Psoas muscle (tissue), 8 donors: Measurements from ENCODE around the gene SPATA6L. TPM values are rescaled to one million over a fixed set of nuclear protein-coding genes. Genes with fewer than 3 reads are reported as not detected.
A peak's percentile ranks its signal among the peaks of the same experiment; 100 is the strongest.

Source experiments
- ATAC-seq, 4 donors: fragments of 200-7000 bp; cut with Tn5 transposase; one replicate each; pipeline ENCODE4 v1.9.1; 2020; ENCODE audit warnings: moderate library complexity in 3 of 4, mild to moderate bottlenecking in 2 of 4
- DNase-seq, 2 donors: peaks; one replicate each; pipeline ENCODE4 v3.0.0-alpha.2; 2020
- H3K27ac ChIP-seq: fragments of 200-600 bp; one replicate; pipeline ENCODE4 v1.8.0; 2022
- H3K27me3 ChIP-seq, 3 donors: fragments of 200-600 bp in 1 of 3; one replicate each; pipeline versions ENCODE4 v1.6.1 to v1.8.0; 2013 to 2022; ENCODE audit warnings: low read length in 2 of 3, mild to moderate bottlenecking in 2 of 3, moderate library complexity in 1 of 3; ENCODE audit not compliant: insufficient read depth in 3 of 3
- H3K36me3 ChIP-seq, 2 donors: fragments of 200-600 bp in 1 of 2; one replicate each; pipeline versions ENCODE4 v1.6.1 to v1.8.0; 2013 to 2022; ENCODE audit warnings: low read depth in 1 of 2, mild to moderate bottlenecking in 1 of 2, moderate library complexity in 1 of 2; ENCODE audit not compliant: insufficient read depth in 1 of 2
- H3K4me1 ChIP-seq: fragments of 200-600 bp; one replicate; pipeline ENCODE4 v1.8.0; 2022
- H3K4me3 ChIP-seq: fragments of 200-600 bp; one replicate; pipeline ENCODE4 v1.8.0; 2022; ENCODE audit warnings: mild to moderate bottlenecking
- H3K9me3 ChIP-seq: fragments of 200-600 bp; one replicate; pipeline ENCODE4 v1.8.0; 2022
- WGBS, 3 donors: extraction: QIAGEN DNeasy Blood & Tissue Kit; methylation state at CpG; one replicate each; pipeline versions ENCODE4 v1.1.6 to v1.1.7; 2013; 5-methylcytosine and 5-hydroxymethylcytosine counted together
- intact Hi-C, 2 donors: fragments of 100-400 bp; cut with DNase I; formaldehyde crosslinking; loops; one replicate each; pipeline versions ENCODE4 v1.11.0 to v1.14.2; 2022
- polyA plus RNA-seq, 3 donors: library from polyadenylated mRNA; stranded (reverse); fragments of 200-250 nt; gene quantifications; one replicate each; pipeline ENCODE4 v1.2.3, GENCODE V29; 2013
- total RNA-seq, 4 donors: library from RNA; stranded (reverse); fragmentation: NEBNext Ultra II Directional in 2 of 4; extraction: Animal tissue kit (Norgen Biotek cat#: 25700) in 2 of 4; gene quantifications; one replicate each; pipeline versions ENCODE4 v1.2.1 to v1.2.4, GENCODE V29; 2021 to 2023
- TF ChIP-seq, protein P1 (sequence below): fragments of 200-600 bp; IDR thresholded peaks from one replicate; pipeline ENCODE4 v1.8.0; 2022; ENCODE audit warnings: antibody characterized with exemption
- donor health status: healthy with polysubstance abuse.
- donor health status: DM: no; HTN: no; CAD: no; lungs with moderate emphysema.
- donor health status: Bipolar disorder and iron deficiency.
- donor health status: healthy.
- donor health status: DM: yes; HTN: yes; CAD: no.
- donor health status: DM: no; HTN: no; CAD: no.
- donor health status: DM: no; HTN: no; CAD: no.
- donor health status: DM: yes; HTN: yes; CAD: no.

The SPATA6L gene
- total and polyA plus RNA-seq, 7 donors, result 0.09 to 0.79 (median 0.22) TPM

DNA sequence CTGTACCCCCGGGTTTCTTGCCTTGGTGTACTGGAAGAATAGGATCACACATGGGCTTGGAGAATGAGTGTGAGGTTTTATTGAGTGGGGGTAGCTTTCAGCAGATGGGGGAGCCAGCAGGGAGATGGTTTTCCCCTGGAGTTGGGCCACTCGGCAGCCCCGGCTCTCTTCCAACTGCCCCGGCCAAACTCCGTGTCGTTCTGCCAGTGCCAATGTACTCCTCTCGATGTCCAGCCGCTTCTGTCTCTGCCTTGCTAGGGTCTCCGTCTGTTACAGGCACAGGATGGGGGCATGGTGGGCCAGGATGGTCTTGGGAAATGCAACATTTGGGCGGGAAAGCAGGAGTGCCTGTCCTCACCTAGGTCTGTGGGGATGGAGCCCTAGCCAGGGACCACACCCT, 11.7 kb downstream of the SPATA6L start:
- no peaks in the 10 kb centered on the region for H3K4me1 ChIP-seq
- H3K27ac ChIP-seq, result no peak overlapping the region
- H3K36me3 ChIP-seq, result no peaks in the 10 kb centered on the region
- 77 to 88% (median 82%) methylated on average over 10 of the region's 10 CpGs for WGBS, 3 donors
- H3K4me3 ChIP-seq, result no peak overlapping the region
- intact Hi-C loops, result no loop called here
- H3K27me3 ChIP-seq, result no peaks in the 10 kb centered on the region
- ATAC-seq (no peak), DNase-seq (no peak)
- no peaks in the 10 kb centered on the region for H3K9me3 ChIP-seq
- TF ChIP-seq, protein P1, sequence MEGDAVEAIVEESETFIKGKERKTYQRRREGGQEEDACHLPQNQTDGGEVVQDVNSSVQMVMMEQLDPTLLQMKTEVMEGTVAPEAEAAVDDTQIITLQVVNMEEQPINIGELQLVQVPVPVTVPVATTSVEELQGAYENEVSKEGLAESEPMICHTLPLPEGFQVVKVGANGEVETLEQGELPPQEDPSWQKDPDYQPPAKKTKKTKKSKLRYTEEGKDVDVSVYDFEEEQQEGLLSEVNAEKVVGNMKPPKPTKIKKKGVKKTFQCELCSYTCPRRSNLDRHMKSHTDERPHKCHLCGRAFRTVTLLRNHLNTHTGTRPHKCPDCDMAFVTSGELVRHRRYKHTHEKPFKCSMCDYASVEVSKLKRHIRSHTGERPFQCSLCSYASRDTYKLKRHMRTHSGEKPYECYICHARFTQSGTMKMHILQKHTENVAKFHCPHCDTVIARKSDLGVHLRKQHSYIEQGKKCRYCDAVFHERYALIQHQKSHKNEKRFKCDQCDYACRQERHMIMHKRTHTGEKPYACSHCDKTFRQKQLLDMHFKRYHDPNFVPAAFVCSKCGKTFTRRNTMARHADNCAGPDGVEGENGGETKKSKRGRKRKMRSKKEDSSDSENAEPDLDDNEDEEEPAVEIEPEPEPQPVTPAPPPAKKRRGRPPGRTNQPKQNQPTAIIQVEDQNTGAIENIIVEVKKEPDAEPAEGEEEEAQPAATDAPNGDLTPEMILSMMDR, result no peak

DNA sequence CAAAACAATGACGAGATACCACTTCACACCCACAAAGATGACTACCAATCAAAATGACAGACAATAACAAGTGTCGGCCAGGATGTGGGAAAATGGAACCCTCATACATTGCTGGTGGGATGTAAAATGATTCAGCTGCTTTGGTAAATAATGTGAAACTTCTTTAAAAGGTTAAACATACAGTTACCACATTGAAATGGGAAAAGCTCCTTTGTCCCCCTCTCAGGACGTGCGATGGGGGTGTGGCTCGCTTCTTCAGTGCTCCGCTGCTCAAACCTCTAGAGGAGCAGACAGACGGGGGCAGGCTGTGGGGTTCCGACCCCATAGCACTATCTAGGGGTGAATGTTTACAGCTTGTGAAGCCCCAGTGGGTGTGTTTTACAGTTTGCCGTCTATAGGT, 12.2 kb downstream of the SPATA6L start:
- H3K4me3 ChIP-seq, result no peak overlapping the region
- TF ChIP-seq, protein P1, result no peak
- no peak overlapping the region for H3K27ac ChIP-seq
- H3K27me3 ChIP-seq, result no peaks in the 10 kb centered on the region
- H3K9me3 ChIP-seq, result no peaks in the 10 kb centered on the region
- no peaks in the 10 kb centered on the region for H3K36me3 ChIP-seq
- ATAC-seq, result no peak
- no peak for DNase-seq
- WGBS, 3 donors, result 83 to 87% (median 84%) methylated on average over 9 of the region's 9 CpGs
- intact Hi-C loops, result no loop called here
- no peaks in the 10 kb centered on the region for H3K4me1 ChIP-seq

DNA sequence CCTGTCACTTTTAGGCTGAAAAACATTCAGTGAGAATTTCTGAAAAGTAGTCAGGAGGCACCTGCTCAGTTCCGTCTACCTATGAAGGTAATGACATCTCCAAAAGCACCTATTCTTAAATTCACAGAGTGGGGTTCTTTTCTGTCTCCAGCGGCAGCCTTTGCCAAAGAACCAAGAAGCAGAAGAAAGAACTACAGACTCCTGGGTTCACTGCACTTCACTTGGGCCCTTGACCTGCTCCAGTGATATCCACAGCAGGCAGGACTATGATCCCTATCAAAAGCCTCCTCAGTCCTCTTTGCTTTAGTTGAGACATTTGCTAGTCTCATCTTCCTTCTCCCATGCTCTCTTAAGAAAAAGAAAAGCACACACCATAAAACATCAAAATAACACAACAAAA, 23.9 kb downstream of the SPATA6L start:
- H3K4me3 ChIP-seq, result no peak overlapping the region
- no peaks in the 10 kb centered on the region for H3K36me3 ChIP-seq
- H3K4me1 ChIP-seq, result no peaks in the 10 kb centered on the region
- 85 to 98% (median 91%) methylated on average over 2 of the region's 2 CpGs for WGBS, 3 donors
- ATAC-seq (no peak), DNase-seq (peak in 1 of 2 donors; percentile 26)
- intact Hi-C loops, result no loop called here
- TF ChIP-seq, protein P1, result no peak
- H3K27me3 ChIP-seq, result no peaks in the 10 kb centered on the region
- no peaks in the 10 kb centered on the region for H3K9me3 ChIP-seq
- H3K27ac ChIP-seq, result no peak overlapping the region

DNA sequence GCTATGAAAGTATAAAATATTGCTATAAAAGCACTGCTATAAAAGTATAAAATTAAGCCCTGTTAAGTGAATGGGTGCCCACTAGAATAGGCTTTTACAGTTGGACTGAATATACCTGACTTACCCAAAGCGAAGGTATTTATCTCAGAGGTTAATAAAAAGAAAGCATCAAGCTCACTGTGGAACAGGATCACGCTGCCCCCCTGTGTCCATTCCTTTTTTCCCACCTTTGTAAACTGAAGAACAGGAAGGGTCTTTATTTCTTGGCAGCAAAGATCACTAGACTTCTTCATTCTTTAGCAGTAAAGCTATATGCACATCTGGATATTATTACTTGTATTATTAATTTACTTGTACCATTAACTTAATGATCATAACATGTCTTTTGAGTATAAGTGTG, 26.3 kb downstream of the SPATA6L start:
- Histone ChIP-seq H3K36me3 (no peaks in the 10 kb centered on the region), H3K27me3 (no peaks in the 10 kb centered on the region), H3K4me1 (no peaks in the 10 kb centered on the region), H3K4me3 (no peak overlapping the region), H3K27ac (no peak overlapping the region), H3K9me3 (no peaks in the 10 kb centered on the region)
- WGBS, 3 donors, result 55 to 60% (median 60%) methylated on average over 2 of the region's 2 CpGs
- DNase-seq (no peak), ATAC-seq (peak in 1 of 4 donors; percentile 56)
- intact Hi-C loops, result loop anchor here in 1 of 2 donors (2.0 kb wide), 1 partner anchor 257 kb away; no protein-coding TSS in a partner anchor
- TF ChIP-seq, protein P1, result peak; percentile 62

DNA sequence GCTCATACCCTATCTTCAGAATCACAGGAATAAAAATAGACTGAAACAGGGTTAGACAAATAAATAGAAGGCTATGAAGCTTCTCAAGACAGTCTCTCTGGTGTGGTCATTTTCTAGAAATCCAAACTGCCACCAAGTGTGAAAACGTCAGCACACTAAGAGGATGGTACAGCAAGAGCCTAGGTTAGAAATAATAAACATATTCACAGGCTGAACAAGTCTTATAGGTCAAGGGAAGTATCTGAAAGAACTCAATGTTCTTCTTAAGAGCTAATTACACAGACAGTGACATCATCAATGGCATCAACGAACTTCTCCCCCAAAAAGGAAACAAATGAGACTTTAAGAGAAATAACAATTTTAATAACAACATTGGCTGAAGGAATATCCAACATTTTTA, 26.9 kb downstream of the SPATA6L start:
- 52 to 66% (median 57%) methylated on average over 2 of the region's 2 CpGs for WGBS, 3 donors
- Histone ChIP-seq H3K27ac (no peak overlapping the region), H3K36me3 (no peaks in the 10 kb centered on the region), H3K4me1 (no peaks in the 10 kb centered on the region), H3K9me3 (no peaks in the 10 kb centered on the region), H3K4me3 (no peak overlapping the region), H3K27me3 (no peaks in the 10 kb centered on the region)
- ATAC-seq, result no peak
- TF ChIP-seq, protein P1, result no peak
- intact Hi-C loops, result loop anchor here in 1 of 2 donors (5.0 kb wide), 1 partner anchor 257 kb away; no protein-coding TSS in a partner anchor
- no peak for DNase-seq
